OCI-LY1 (cell line): Measurements from ENCODE around the gene RAD51B.

Source experiments
- H2AFZ ChIP-seq: fragments of 200-600 bp; sonication (generic), shearing (Covaris generic); 2 replicates; pipeline ENCODE4 v1.6.0; 2014; ENCODE audit warnings: antibody characterized with exemption, mild to moderate bottlenecking, low read length
- H3F3A ChIP-seq: fragments of 200-600 bp; sonication (generic), shearing (Covaris generic); 2 replicates; pipeline ENCODE4 v1.6.0; 2014; ENCODE audit warnings: mild to moderate bottlenecking, antibody characterized with exemption, low read length, moderate library complexity; ENCODE audit not compliant: insufficient read depth
- H3K27ac ChIP-seq: fragments of 200-600 bp; sonication (generic); 2 replicates; pipeline ENCODE4 v1.5.1; 2014; ENCODE audit warnings: low read length, mixed run types, mild to moderate bottlenecking, low read depth; ENCODE audit not compliant: poor library complexity, severe bottlenecking
- H3K27me3 ChIP-seq: fragments of 200-600 bp; sonication (generic); 2 replicates; pipeline ENCODE4 v1.6.0; 2014; ENCODE audit warnings: antibody characterized with exemption, mild to moderate bottlenecking, low read length, moderate library complexity; ENCODE audit not compliant: insufficient read depth
- H3K36me3 ChIP-seq: fragments of 200-600 bp; sonication (generic); 2 replicates; pipeline ENCODE4 v1.6.1; 2014; ENCODE audit warnings: mild to moderate bottlenecking, antibody characterized with exemption, low read length, moderate library complexity, mixed read lengths; ENCODE audit not compliant: insufficient read depth
- H3K4me1 ChIP-seq: fragments of 200-600 bp; sonication (generic); 2 replicates; pipeline ENCODE4 v1.5.1; 2014; ENCODE audit warnings: mild to moderate bottlenecking, low read length, moderate library complexity; ENCODE audit not compliant: insufficient read depth, severe bottlenecking
- H3K4me2 ChIP-seq: fragments of 200-600 bp; sonication (generic), shearing (Covaris generic); 2 replicates; pipeline ENCODE4 v1.6.1; 2014; ENCODE audit warnings: low read length
- H3K4me3 ChIP-seq: fragments of 200-600 bp; sonication (generic); 2 replicates; pipeline ENCODE4 v1.5.1; 2014; ENCODE audit warnings: low read length, low read depth, mild to moderate bottlenecking, mixed read lengths; ENCODE audit not compliant: poor library complexity, severe bottlenecking
- H3K79me2 ChIP-seq: fragments of 200-600 bp; shearing (Covaris generic); 2 replicates; pipeline ENCODE4 v1.6.1; 2016; ENCODE audit warnings: mixed run types, low read length, mixed read lengths; ENCODE audit not compliant: insufficient read depth
- H3K9ac ChIP-seq: fragments of 200-600 bp; sonication (generic), shearing (Covaris generic); 2 replicates; pipeline ENCODE4 v1.6.1; 2014; ENCODE audit warnings: mild to moderate bottlenecking, low read length, mixed read lengths
- H3K9me2 ChIP-seq: fragments of 200-600 bp; sonication (generic), shearing (Covaris generic); 2 replicates; pipeline ENCODE4 v1.6.1; 2014; ENCODE audit warnings: low read depth, mild to moderate bottlenecking, low read length, mixed read lengths
- H3K9me3 ChIP-seq: fragments of 200-600 bp; shearing (Covaris generic); 2 replicates; pipeline ENCODE4 v1.6.1; 2014; ENCODE audit warnings: low read length, mixed read lengths
- H4K20me1 ChIP-seq: fragments of 200-600 bp; sonication (generic), shearing (Covaris generic); 2 replicates; pipeline ENCODE4 v1.6.0; 2016; ENCODE audit warnings: mild to moderate bottlenecking, low read length; ENCODE audit not compliant: insufficient read depth
- CTCF ChIP-seq: fragments of 200-600 bp; sonication (generic), shearing (Covaris generic); IDR thresholded peaks from 2 replicates; pipeline ENCODE4 v1.5.1; 2017; ENCODE audit warnings: mild to moderate bottlenecking, antibody characterized with exemption, low read length, moderate library complexity, mixed read lengths
- EZH2 ChIP-seq: fragments of 200-600 bp; sonication (generic), shearing (Covaris generic); IDR thresholded peaks from 2 replicates; pipeline ENCODE4 v1.8.0; 2017; ENCODE audit warnings: borderline replicate concordance, mixed run types, mild to moderate bottlenecking, antibody characterized with exemption, low read length, moderate library complexity, mixed read lengths

RAD51B gene

GRCh38 chr14:68168460-68169109 lies 349.0 kb downstream of the RAD51B start:
- Histone ChIP-seq H3K9ac (no peak overlapping the region), H3K9me2 (no peaks in the 10 kb centered on the region), H3K9me3 (no peaks in the 10 kb centered on the region), H2AFZ (no peak overlapping the region), H3F3A (no peaks in the 10 kb centered on the region), H3K4me1 (no peaks in the 10 kb centered on the region), H3K27ac (no peak overlapping the region), H3K4me2 (no peak overlapping the region), H3K36me3 (no peaks in the 10 kb centered on the region), H3K79me2 (no peaks in the 10 kb centered on the region), H3K27me3 (no peaks in the 10 kb centered on the region), H4K20me1 (no peaks in the 10 kb centered on the region), H3K4me3 (no peak overlapping the region)
- TF ChIP-seq EZH2 (no peak), CTCF (no peak)

- H3K4me1 ChIP-seq: no peaks in the 10 kb centered on the region
- no peaks in the 10 kb centered on the region for H3K9me3 ChIP-seq
- H2AFZ ChIP-seq: no peak overlapping the region
- H3K79me2 ChIP-seq: no peaks in the 10 kb centered on the region
- no peak overlapping the region for H3K4me3 ChIP-seq
- H3K9ac ChIP-seq: no peak overlapping the region
- no peak overlapping the region for H3K27ac ChIP-seq
- no peaks in the 10 kb centered on the region for H3F3A ChIP-seq
- H3K27me3 ChIP-seq: no peaks in the 10 kb centered on the region
- TF ChIP-seq EZH2: no peak
- TF ChIP-seq CTCF: no peak
- no peak overlapping the region for H3K4me2 ChIP-seq
- H3K36me3 ChIP-seq: no peaks in the 10 kb centered on the region
- no peaks in the 10 kb centered on the region for H4K20me1 ChIP-seq
- no peaks in the 10 kb centered on the region for H3K9me2 ChIP-seq
These were observed 352.6 kb downstream of the RAD51B start for GRCh38 chr14:68172216-68172615.

GRCh38 chr14:68172627-68173026 lies 353.0 kb downstream of the RAD51B start:
- Histone ChIP-seq H3K9ac (no peak overlapping the region), H3K4me3 (no peak overlapping the region), H3K4me2 (no peak overlapping the region), H3K9me2 (no peaks in the 10 kb centered on the region), H3K36me3 (no peaks in the 10 kb centered on the region), H3K27me3 (no peaks in the 10 kb centered on the region), H2AFZ (no peak overlapping the region), H3F3A (no peaks in the 10 kb centered on the region), H3K79me2 (no peaks in the 10 kb centered on the region), H3K9me3 (no peaks in the 10 kb centered on the region), H3K4me1 (no peaks in the 10 kb centered on the region), H4K20me1 (no peaks in the 10 kb centered on the region), H3K27ac (no peak overlapping the region)
- TF ChIP-seq CTCF (no peak), EZH2 (no peak)
